ENCODE results near the gene PTPRE. TPM values are rescaled to one million over a fixed set of nuclear protein-coding genes. Genes with fewer than 3 reads are reported as not detected.

PTPRE gene
- total and polyA plus RNA-seq, 8 donors, result 6.8 to 88.7 (median 9.3) TPM

DNA sequence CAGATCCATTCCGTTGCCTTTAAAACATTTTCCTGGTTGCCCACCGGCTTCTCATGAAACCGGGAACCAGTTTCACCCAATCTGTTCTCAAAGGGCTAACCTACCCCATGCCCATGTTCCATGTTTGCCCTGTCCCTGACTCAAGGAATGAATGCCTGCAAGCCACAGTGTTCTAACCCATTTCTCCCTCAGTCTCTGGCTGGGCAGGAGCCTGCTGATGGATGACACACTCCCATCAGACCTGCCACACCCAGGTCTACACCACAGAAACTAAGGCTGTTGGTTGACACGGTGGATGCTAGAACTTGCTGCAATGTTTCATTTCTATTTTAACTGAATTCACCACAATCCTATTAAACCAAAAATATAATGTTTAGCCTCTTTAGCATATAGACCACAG is 29.8 kb upstream of the PTPRE start:
- Histone ChIP-seq H3K27ac (no peak overlapping the region), H3K4me1 (peaks cover 0 to 43% of the 10 kb centered on the region in 2 donors)
- intact Hi-C loops (cut with DNase I), result no loop called here

GRCh38 chr10:127877699-127878098 is 29.2 kb upstream of the PTPRE start:
- intact Hi-C loops (cut with DNase I), result no loop called here

More for the DNA sequence above, 29.8 kb upstream of the PTPRE start:
- Histone ChIP-seq H3K4me3 (no peak overlapping the region), H3K9me3 (no peaks in the 10 kb centered on the region), H3K27me3 (no peaks in the 10 kb centered on the region), H3K36me3 (no peaks in the 10 kb centered on the region)
- DNase-seq (no peak), ATAC-seq (no peak)
- no peak for TF ChIP-seq CTCF (IDR thresholded peaks at IDR 0.05)

GRCh38 chr10:127878475-127879055 is 28.3 kb upstream of the PTPRE start:
- ATAC-seq (peak; percentile 66), DNase-seq (no peak)
- Histone ChIP-seq H3K9me3 (no peaks in the 10 kb centered on the region), H3K4me1 (peaks cover 0 to 51% of the 10 kb centered on the region in 2 donors), H3K4me3 (no peak overlapping the region), H3K27ac (peak overlapping the region in 1 of 2 donors; percentile 86), H3K36me3 (no peaks in the 10 kb centered on the region), H3K27me3 (no peaks in the 10 kb centered on the region)
- TF ChIP-seq CTCF (IDR thresholded peaks at IDR 0.05), result no peak
- intact Hi-C loops (cut with DNase I), result no loop called here

More at GRCh38 chr10:127877699-127878098, 29.2 kb upstream of the PTPRE start:
- peaks cover 0 to 48% of the 10 kb centered on the region in 2 donors for H3K4me1 ChIP-seq
- no peaks in the 10 kb centered on the region for H3K27me3 ChIP-seq
- ATAC-seq, result no peak
- DNase-seq, result no peak
- no peaks in the 10 kb centered on the region for H3K36me3 ChIP-seq
- TF ChIP-seq CTCF (IDR thresholded peaks at IDR 0.05), result no peak
- no peaks in the 10 kb centered on the region for H3K9me3 ChIP-seq
- no peak overlapping the region for H3K4me3 ChIP-seq
- H3K27ac ChIP-seq, result no peak overlapping the region

DNA sequence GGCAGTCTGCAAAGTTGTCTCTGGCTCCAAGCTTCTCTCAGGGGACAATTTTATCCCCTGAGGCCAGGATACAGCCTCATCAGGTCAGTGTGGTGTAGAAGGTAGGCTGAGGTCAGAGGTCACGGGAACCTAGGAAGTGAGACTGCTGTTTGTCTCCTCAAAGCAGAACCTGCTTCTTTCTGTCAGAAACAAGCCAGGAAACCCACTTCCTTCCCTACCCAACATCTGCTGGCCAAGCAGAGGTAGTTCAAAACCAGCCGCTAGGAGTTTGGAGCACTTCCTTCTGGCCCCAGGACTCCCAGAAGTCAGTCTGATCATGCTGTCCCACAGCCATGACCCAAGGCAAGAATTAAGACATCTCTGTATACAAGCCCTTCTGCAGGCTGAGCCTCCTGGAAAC is 26.3 kb upstream of the PTPRE start:
- H3K9me3 ChIP-seq, result no peaks in the 10 kb centered on the region
- no peaks in the 10 kb centered on the region for H3K27me3 ChIP-seq
- DNase-seq (peak in 1 of 4 donors; percentile 47), ATAC-seq (peak; percentile 55)
- no peaks in the 10 kb centered on the region for H3K36me3 ChIP-seq
- H3K27ac ChIP-seq, result peak overlapping the region in 1 of 2 donors; percentile 86
- H3K4me1 ChIP-seq, result peaks cover 0 to 51% of the 10 kb centered on the region in 2 donors
- H3K4me3 ChIP-seq, result no peak overlapping the region
- no peak for TF ChIP-seq CTCF (IDR thresholded peaks at IDR 0.05)
- intact Hi-C loops (cut with DNase I), result no loop called here

- Histone ChIP-seq H3K4me3 (no peak overlapping the region), H3K27ac (peak overlapping the region; percentile 7 to 86), H3K4me1 (peaks cover 0 to 51% of the 10 kb centered on the region in 2 donors), H3K27me3 (no peaks in the 10 kb centered on the region), H3K9me3 (no peaks in the 10 kb centered on the region), H3K36me3 (no peaks in the 10 kb centered on the region)
- ATAC-seq, result no peak
- no peak for TF ChIP-seq CTCF (IDR thresholded peaks at IDR 0.05)
- intact Hi-C loops (cut with DNase I), result no loop called here
- peak in 1 of 4 donors; percentile 62 for DNase-seq
Measured at GRCh38 chr10:127881262-127881661, 25.6 kb upstream of the PTPRE start.
